Mesothelial cell of epicardium (in vitro differentiated cells): ENCODE results near the gene SLC38A3. TPM values are rescaled to one million over a fixed set of nuclear protein-coding genes. Genes with fewer than 3 reads are reported as not detected.
A peak's percentile ranks its signal among the peaks of the same experiment; 100 is the strongest.

Source experiments
- DNase-seq, 2 experiments: peaks; one replicate each; pipeline ENCODE4 v3.0.0; 2021; ENCODE audit warnings: low spot score in 2 of 2; ENCODE audit not compliant: unreplicated experiment in 2 of 2
- H3K27ac Mint-ChIP-seq: 2 replicates; pipeline ENCODE4 v1.8.0; 2021; ENCODE audit warnings: mixed read lengths
- H3K27me3 Mint-ChIP-seq: 2 replicates; pipeline ENCODE4 v1.8.0; 2021; ENCODE audit warnings: low read depth, mixed read lengths
- H3K36me3 Mint-ChIP-seq: 2 replicates; pipeline ENCODE4 v1.8.0; 2021; ENCODE audit warnings: mixed read lengths
- H3K4me1 Mint-ChIP-seq: 2 replicates; pipeline ENCODE4 v1.8.0; 2021; ENCODE audit warnings: mixed read lengths
- H3K4me3 Mint-ChIP-seq: 2 replicates; pipeline ENCODE4 v1.8.0; 2021; ENCODE audit warnings: mild to moderate bottlenecking, moderate library complexity, mixed read lengths
- H3K9me3 Mint-ChIP-seq: 2 replicates; pipeline ENCODE4 v1.8.0; 2021; ENCODE audit warnings: mixed read lengths
- total RNA-seq: library from RNA; stranded (reverse); gene quantifications from 3 replicates; pipeline ENCODE4 v1.2.1, GENCODE V29; 2021
- TF ChIP-seq, protein P1 (sequence below): fragments of 200-600 bp; sonication (generic); IDR thresholded peaks from one replicate; pipeline ENCODE4 v1.5.0; 2021; ENCODE audit warnings: antibody characterized with exemption; ENCODE audit not compliant: unreplicated experiment

The SLC38A3 gene
- total RNA-seq, 1 donor from 2014 or later, result 1.8 TPM

DNA sequence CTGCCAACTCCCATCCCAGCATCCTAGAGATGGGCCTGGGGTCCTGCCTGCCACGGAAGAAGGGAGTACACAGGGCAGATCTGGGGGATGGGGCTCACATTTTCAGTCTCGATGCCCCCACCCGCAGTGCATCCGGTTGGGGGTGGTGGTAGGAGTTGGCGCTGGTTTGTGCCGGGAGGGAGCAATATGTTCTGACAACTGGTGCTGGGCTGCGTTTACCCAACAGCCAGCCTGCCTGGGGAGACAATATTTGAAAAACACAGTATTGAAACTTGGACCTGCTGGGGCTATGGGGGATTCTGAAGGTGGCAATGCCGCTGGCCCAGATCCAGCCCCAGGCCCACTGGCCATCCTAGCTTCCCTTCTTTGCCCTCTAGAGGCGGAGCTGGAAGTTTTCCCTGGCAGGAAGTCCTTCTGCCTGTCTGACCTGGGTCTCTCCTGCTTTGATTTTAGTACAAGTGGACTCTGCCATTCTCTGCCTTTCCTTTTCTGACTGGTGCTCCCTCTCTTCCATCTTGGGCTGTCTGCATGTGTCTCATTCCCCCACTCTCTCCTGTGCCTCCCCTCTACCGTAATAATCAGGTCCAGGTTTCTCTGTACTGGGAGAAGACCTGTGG is 46.4 kb upstream of the SLC38A3 start:
- Mint-ChIP-seq H3K36me3 (peaks cover 10% of the 10 kb centered on the region), H3K27me3 (no peaks in the 10 kb centered on the region), H3K4me3 (peak overlapping the region; percentile 92), H3K27ac (peak overlapping the region; percentile 86), H3K9me3 (no peaks in the 10 kb centered on the region), H3K4me1 (peaks cover 75% of the 10 kb centered on the region)
- no peak for DNase-seq
- TF ChIP-seq, protein P1, sequence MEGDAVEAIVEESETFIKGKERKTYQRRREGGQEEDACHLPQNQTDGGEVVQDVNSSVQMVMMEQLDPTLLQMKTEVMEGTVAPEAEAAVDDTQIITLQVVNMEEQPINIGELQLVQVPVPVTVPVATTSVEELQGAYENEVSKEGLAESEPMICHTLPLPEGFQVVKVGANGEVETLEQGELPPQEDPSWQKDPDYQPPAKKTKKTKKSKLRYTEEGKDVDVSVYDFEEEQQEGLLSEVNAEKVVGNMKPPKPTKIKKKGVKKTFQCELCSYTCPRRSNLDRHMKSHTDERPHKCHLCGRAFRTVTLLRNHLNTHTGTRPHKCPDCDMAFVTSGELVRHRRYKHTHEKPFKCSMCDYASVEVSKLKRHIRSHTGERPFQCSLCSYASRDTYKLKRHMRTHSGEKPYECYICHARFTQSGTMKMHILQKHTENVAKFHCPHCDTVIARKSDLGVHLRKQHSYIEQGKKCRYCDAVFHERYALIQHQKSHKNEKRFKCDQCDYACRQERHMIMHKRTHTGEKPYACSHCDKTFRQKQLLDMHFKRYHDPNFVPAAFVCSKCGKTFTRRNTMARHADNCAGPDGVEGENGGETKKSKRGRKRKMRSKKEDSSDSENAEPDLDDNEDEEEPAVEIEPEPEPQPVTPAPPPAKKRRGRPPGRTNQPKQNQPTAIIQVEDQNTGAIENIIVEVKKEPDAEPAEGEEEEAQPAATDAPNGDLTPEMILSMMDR, result no peak

DNA sequence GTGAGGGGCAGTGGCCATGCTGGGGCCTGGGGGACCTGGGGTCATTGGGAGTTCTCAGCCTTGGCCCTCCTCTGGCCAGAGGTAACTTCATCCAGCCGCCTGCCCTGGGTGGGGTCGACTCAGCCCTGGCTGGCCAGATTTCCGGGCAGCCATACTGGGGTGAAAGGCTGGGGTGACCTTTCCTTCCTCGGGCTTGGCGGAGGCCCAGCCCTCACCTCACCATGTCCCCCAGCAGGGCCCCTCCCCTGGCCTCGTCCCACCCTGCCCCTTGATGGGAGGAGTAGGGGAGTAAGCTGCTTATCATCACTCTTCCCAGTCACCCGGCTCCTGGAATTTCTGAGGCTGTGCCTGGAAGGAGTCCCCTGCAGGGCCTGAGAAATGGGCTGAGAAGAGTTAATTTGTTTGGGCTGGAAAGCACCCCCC is 44.5 kb upstream of the SLC38A3 start:
- no peak for DNase-seq
- Mint-ChIP-seq H3K4me3 (no peak overlapping the region), H3K4me1 (peaks cover 87% of the 10 kb centered on the region), H3K27ac (peak overlapping the region; percentile 73), H3K9me3 (no peaks in the 10 kb centered on the region), H3K36me3 (peaks cover 13% of the 10 kb centered on the region), H3K27me3 (no peaks in the 10 kb centered on the region)
- TF ChIP-seq, protein P1, result no peak

DNA sequence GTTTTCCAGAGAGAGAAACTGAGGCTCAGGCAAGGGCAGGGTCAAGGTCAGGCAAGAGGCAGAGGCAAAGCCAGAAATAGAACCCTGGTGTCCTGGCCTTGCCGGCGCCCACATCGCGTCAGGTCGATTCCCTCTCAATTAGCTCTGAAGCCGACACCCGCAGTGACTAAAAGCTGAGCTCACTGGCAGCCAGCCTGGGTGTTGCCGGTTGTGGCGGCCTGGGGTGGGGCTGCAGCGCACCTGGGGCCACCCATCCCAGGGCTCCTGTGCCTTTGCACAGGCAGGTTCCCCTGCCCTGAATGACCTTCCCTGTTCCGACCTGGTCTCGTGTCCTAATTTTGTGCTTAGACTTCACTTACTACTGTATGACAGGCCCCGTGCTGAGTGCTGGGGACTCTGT is 43.8 kb upstream of the SLC38A3 start:
- TF ChIP-seq, protein P1, result no peak
- peaks cover 88% of the 10 kb centered on the region for H3K4me1 Mint-ChIP-seq

DNA sequence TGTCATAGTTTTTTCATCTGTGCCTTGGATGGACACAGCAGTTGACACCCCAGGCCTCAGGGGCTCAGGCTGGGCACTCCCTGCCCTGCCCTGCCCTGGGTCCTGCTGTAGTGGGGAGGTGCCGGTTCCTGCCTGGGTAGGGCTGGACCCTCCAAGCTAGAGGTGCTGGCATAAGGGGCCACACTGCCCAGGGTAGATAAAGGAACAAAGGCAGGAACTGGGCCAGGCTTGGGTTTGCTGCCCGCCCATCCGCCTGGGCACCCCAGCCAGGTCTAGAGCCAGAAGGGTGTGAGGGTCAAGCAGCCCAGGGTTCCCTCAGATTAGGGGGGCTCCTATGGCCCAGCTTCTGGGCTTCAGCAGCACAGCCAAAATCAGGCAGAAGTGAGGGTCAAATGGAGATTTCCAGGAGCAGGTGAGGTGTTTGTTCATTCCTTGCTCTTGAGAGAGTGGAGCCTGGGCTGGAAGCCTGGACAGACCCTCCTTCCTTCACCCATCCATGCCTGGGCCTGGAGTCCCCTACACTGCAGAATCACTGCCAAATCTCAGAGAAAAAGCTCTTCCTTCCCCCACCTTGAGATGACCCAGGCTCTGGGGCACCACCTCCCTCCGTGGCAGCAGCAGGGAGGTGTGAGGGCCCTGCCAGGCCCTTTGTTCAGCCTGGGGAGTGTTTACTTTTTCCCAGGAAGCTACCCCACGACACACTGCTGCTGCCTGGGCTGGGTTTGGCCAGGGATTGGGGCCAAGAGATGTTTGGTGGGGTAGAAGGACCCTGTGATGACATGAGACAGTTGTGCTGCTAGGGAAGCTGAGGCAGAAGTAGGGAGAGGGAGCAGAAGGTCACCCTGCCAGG is 42.8 kb upstream of the SLC38A3 start:
- Mint-ChIP-seq H3K4me3 (no peak overlapping the region), H3K4me1 (peaks cover 93% of the 10 kb centered on the region), H3K27me3 (no peaks in the 10 kb centered on the region), H3K27ac (peak overlapping the region; percentile 65), H3K9me3 (no peaks in the 10 kb centered on the region), H3K36me3 (peaks cover 13% of the 10 kb centered on the region)
- DNase-seq, result no peak
- TF ChIP-seq, protein P1, result no peak

More for the DNA sequence above, 43.8 kb upstream of the SLC38A3 start:
- no peak overlapping the region for H3K4me3 Mint-ChIP-seq
- no peaks in the 10 kb centered on the region for H3K9me3 Mint-ChIP-seq
- DNase-seq, result no peak
- peak overlapping the region; percentile 73 for H3K27ac Mint-ChIP-seq
- peaks cover 13% of the 10 kb centered on the region for H3K36me3 Mint-ChIP-seq
- no peaks in the 10 kb centered on the region for H3K27me3 Mint-ChIP-seq

DNA sequence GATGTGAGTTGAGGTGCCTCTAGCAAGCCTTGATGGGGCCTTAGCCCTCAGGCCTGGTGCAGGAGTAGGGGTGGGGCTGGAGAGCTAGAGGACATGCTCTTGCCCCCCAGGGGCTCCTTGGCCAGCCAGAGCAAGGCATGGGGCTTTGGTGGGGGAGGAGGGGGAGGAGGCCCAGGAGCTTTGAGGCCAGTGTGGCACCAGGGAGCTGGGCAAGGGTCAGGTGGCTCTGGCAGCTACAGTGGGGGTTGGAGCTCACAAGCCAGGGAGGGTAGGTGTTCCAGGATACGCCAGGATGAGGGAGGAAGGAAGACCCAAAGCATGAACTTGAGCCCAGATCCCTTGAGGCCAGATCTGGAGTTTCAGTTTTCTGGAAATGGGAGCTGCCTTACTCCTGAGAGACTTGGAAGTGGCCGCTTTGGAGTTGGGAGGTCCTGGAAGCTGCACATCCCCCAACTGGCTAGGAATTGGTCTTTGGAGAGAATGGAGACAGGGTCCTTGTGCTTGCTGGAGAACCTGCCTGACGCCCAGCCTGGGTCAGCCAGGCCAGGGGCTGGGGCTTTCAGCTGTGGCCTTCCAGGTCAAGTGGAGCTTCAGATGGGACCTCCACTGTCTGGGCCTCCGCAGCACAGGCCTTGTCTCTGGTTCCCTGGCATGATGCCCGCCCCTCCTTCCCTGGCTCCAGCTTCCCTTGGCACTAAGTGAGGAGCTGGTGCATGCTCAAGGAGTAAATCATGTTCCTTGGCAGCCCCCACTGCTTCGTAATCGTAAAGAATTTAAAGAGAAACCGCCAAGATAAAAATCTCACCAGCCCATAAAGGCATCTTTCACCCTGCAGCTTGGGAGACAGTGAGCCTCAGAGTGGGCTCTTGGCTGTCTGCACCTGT is 41.3 kb upstream of the SLC38A3 start:
- H3K27me3 Mint-ChIP-seq, result no peaks in the 10 kb centered on the region
- H3K4me3 Mint-ChIP-seq, result no peak overlapping the region
- H3K36me3 Mint-ChIP-seq, result peaks cover 16% of the 10 kb centered on the region
- H3K9me3 Mint-ChIP-seq, result no peaks in the 10 kb centered on the region
- H3K4me1 Mint-ChIP-seq, result peaks cover 87% of the 10 kb centered on the region
- H3K27ac Mint-ChIP-seq, result peak overlapping the region; percentile 68
- DNase-seq, result no peak
- TF ChIP-seq, protein P1, result no peak
